GM21576 (cell line): ENCODE results near the gene STK32C.

Experiments
- ATAC-seq: cut with Tn5 transposase; IDR thresholded peaks from one replicate; pipeline ENCODE4 v1.9.1; 2021; ENCODE audit warnings: mild to moderate bottlenecking, moderate library complexity; ENCODE audit not compliant: unreplicated experiment

STK32C gene

DNA sequence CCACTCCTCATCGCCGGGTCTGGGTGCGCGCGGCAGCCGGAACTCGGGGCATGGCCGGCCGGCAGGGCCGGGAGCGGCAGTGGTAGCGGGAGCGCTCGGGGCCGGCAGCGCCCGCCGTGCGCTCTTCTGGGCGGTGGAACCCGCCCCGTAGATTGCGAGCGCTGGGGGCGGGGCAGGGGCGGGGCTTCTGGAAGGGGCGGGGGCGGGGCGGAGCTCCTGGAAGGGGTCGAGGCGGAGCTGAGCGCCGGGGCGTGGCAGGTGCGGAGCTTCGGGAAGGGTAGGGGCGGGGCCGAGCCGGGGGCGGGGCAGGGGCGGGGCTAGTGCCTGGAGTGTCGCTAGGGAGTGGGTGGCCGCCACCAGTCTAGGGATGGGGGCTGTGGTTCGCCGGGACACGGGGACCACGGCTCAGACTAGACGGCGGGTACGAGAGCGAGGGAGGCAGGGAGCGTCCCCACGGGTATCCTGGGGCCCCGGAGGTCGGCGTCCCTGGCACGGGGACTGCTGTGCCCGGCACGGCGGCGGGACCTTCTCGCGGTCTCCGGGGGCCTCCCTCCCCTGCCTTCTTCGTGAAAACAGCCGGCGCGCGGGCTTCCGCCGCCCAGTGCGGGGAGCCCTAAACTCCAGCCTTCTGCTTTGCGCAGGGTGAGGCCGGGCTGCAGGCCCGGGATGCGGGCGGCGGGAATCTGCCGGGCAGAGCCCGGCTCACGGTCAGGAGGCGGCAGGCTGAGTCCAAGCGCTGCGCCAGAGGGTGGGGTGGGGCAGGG lies at the start of gene STK32C:
TSS of gene STK32C (minus strand) at position 128 of the 764 bp plus-strand sequence. CDS start at position 11, 117 bp downstream.
- ATAC-seq: peak; percentile 80

DNA sequence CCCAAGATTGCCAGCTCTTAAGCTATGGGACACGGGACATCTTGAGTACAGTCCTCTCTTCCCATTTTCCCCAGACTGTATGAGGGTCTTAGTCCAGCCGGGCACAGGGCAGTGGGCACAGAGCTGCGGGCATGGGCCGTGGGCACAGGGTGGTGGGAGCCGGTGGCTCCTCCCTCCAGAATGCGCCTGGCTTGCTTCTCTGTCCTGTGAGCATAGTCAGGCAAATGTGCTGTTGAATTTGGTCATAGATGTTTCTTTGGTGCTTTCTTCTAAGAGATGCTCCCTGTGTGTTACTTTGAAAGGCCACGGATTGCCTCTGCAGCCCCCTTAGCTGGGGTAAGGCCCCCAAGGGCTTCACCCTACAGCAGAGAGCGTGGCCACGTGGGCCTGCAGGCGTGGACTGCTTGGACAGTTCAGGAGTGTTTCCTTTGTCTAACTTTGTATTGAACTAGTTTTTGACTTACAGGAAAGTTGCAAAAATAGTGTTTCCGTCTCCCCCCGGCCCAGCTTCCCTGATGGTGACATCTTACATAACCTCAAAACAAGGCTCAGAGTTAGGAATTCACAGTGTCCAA lies 49.0 kb upstream of the STK32C start:
- no peak for ATAC-seq

DNA sequence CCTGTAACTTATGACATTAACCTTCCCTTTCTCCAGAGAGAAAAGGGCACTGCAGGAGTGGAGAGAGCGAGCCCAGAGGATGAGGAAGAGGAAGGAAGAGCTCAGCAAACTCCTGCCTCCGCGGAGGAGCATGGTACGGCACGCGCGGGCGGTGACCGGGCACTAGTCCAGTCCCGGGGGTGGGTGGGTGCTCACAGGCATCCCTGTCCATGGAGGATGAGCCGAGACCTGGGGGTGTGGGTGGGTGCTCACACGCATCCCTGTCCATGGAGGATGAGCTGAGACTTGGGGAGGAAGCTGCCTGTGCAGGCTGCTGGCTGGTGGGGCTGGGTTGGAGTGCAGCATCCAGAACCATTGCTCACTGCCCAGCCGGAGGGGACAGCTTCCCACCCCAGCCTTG lies 48.0 kb upstream of the STK32C start:
- ATAC-seq: no peak

DNA sequence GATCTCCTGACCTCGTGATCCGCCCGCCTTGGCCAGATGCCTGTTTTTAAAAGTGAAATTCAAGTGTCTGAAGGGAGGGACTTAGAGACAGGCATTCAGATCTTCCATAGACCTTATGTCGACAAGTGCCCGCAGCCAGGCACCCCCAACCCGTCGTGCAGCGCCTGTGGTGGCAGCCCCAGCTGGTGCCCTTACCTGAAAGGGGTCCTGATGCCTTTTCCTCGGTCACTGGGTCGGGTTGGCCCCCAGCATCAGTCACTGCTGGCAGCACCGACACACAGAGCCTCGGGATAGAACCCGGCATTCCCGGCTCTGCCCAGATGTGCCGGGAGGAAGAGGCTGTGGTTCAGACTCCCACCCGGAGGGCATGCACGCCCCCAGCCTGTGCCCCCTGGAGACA lies 47.5 kb upstream of the STK32C start:
- no peak for ATAC-seq

DNA sequence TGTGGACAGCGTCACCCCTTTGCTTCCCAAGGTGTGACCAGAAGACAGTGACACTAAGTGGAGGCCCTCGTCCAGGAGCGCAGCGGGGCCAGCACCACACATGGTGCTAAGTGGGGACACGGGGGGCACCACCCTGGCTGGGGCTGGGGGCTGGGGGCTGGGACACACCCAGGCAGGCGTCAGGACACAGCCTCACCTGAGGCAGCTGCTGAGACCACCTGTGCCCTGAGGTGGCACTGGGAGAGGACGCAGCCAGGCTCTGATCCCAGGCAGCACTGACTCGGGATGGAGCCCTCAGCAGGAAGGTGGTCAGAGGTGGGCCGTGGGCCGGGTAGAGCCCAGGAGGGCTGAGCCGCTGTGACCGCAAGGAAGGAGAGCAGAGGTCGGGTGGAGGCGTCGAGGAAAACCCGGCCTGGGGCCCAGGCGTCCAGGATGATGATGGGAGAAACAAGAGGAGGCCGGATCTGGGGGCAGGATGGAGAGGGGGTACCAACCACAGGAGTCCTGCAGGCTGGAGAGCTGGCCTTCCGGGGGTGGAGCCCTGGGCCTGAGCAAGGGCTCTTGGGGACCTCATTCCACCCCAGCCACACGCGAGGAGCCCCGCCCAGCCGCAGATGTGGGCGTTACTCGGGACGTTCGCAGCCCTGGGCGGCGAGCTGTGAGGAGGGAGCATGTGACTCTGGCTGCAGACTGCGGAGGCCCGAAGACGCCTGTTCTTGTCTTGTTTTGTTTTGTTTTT lies 46.8 kb upstream of the STK32C start:
- ATAC-seq: no peak

DNA sequence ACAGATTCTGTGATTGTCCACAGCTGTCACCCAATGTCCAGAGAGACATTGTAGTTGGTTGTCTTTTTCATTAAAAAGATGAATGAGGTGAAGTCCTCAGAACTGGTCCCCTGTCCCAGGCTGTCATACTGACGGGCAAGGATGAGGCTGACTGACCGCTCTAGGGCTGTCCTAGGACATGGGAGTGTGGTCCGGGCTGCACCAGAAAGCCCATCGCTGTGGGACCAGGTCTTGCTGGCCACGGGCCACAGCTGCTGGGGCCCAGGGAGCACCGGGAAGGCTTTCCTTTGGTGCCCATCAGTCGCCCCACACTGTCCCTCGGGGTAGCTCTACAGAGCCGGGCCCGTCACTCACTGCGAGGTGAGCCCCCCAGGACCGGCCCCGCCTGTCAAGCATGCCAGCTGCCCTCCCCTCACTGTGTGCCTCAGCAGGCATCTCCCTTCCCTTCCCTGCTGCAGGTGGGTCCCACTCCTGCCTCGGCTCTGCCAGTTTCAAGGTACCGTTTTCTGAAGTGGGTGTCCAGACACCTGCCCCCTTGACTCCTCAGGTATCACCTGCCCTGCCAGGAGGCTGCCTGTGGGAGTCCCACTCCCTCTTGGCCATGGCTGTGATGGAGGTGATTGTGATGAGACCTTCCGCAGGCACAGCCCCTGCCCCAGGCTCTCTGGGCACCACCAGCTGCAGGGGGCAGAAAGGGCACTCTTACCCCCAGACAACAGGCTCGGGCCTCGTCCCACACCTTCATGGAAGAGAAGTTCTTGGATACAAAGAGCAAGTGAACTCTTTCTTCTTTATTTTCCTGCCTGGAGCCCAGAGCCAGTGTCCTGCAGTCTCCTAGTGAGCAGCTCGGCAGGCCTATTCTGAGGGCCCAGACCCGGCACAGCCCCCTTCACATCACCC lies 46.0 kb upstream of the STK32C start:
- ATAC-seq: no peak

DNA sequence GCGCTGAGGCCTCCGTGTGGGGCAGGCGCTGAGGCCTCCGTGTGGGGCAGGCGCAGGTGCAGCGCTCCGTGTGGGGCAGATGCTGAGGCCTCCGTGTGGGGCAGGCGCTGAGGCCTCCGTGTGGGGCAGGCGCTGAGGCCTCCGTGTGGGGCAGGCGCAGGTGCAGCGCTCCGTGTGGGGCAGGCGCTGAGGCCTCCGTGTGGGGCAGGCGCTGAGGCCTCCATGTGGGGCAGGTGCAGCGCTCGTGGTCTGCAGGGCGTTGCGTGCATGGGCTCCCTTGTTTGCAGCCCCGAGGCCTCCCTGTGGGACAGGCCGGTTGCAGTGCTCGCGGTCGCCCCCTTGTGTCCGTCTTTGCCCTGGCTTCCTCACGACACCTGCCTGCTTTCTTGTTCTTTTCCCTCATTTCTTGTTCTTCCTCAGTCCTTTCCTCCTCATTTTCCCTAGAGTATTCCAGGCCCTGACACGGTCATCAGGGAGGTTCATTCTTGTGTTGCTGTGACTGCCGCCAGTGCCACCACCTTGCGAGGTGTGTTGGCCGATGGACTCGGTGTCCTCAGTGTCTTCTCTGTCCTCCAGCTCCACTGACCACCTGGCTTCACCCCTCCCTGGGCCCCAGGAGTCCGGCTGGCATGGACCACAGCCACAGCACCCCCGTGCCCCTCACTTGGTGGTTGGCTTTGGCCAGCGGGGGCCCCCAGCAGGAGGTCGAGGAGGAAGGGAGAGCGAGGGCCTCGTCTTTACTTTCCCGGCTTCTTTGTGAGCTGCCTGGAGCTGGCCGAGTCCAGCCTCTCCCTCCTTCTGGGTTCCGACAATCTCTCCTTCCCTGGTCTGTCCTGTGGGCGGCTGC lies 44.9 kb upstream of the STK32C start:
- ATAC-seq: peak; percentile 66

DNA sequence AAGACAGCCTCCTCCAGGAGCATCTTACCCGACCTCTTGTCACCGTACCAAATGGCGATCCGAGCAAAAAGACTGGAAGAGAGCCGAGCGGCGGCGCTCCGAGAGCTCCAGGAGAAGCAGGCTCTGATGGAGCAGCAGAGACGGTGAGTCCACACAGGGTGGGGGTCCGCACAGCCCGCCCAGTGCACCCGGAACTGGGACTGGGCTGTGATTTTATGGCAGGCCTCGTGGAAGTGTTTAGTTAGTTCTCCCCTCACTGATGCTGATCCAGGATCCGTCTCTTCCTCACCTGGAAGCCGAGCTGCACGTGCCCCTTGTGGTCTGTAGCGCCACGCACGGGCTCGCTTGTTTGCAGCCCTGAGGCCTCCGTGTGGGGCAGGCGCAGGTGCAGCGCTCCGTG lies 43.9 kb upstream of the STK32C start:
- ATAC-seq: no peak

DNA sequence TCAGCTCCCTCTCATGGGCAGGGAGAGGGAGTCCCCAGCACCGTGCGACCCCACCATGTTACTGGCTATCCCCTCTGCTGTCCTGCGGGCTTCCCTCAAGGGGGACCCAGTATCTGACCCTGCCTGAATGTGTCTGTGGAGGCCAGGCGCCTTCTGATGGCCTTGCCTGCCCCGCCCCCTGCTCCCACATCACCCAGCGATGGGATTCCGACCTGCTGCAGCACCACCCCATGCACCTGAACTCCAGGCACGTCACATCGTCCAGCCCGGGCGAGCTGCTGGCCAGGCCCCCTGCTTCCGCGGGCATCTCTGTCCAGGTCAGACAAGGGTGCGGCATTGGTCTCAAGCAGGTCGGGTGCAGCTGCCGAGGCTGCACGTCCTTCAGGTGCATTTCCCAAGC lies 43.2 kb upstream of the STK32C start:
- ATAC-seq: no peak

DNA sequence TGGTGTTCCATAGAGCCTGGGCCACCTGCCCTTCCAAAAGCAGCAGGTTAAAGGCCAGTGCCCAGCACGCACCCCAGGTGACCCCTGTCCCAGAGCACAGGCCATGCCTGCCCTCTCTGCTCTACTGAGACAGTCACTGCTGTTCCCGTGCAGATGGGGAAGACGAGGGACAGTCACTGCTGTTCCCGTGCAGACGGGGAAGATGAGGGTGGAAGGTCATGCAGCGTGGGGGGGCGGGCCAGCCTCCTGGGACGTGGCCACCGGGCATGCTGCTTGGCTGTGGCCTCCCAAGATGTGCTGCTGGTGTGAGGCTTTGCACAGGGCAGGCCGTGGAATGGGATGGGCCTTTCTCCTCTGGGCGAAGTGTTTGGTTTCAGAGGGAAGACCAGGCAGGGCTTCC lies 42.6 kb upstream of the STK32C start:
- no peak for ATAC-seq

DNA sequence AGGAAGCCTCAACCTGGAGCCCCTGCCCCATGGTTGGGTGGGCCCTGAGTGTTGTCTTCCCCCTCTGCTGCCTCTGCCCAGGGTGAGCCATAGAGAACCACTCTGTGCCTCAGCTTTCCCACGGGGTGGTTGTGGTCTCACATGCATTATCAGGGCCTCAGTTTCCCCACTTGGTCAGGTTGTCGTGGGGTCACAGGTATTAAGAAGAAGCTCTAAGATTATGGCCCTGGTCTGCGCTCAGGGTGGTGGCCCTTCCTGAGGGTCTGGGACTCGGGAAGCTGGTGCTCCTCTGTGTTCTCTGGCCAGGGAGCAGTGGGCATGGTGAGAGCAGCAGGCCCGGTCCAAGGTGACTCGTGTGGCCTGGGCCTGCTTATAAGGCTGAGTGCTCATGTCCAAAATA lies 42.0 kb upstream of the STK32C start:
- ATAC-seq: no peak

DNA sequence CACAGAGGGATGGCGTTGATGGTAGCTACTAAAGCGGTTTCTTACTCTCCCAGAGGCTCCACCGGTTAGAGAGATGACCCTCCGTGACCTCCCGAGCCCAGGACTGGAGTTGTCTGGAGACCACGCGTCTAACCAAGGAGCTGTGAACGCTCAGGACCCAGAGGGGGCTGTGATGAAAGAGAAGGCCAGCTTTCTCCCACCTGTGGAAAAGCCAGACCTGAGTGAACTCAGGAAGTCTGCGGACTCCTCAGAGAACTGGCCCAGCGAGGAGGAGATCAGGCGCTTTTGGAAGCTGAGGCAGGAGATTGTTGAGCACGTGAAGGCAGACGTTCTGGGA lies 40.1 kb upstream of the STK32C start:
- ATAC-seq: no peak

DNA sequence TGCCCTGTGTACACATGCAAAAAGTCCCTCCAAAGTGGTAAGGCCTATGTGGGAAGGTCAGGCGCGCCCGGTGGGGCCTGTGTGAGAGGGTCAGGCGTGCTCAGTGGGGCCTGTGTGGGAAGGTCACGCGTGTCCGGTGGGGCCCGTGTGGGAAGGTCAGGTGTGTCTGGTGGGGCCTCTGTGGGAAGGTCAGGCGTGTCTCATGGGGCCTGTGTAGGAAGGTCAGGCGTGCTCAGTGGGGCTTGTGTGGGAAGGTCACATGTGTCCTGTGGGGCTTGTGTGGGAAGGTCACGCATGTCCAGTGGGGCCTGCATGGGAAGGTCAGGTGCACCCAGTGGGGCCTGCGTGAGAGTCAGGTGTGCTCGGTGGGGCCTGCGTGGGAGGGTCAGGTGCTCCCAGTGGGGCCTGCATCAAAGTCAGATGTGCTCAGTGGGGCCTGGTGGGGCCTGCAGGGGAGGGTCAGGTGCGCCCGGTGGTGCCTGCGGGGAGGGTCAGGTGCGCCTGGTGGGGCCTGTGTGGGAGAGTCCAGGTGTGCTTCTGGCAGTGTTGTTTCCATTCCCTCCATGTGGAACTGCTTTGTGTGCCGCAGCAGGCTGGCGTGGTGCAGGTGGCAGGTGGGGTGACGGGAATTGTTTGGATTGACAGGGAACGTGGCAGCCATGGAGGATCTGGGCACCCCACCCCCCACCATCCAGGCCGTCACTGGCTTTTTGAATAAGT lies 39.6 kb upstream of the STK32C start:
- ATAC-seq: no peak

DNA sequence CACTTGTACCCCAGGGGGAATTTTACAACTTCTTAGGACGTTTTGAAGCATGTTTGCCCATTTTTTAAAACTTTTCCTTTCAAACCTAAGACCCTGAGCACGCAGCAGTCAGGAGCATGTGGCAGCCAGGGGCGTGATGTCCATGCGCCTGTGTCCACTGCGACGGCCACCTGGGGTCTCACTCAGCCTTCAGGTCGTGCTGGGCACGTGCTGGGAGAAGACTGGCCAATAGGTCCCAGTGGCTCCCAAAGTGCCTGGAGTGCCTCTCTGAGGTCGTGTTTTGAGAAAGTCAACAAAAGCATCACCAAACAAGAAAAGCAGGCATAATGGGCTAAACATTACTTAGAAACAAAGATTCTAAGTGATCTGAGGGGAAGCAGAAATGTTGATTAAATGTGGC lies 39.1 kb upstream of the STK32C start:
- ATAC-seq: no peak

DNA sequence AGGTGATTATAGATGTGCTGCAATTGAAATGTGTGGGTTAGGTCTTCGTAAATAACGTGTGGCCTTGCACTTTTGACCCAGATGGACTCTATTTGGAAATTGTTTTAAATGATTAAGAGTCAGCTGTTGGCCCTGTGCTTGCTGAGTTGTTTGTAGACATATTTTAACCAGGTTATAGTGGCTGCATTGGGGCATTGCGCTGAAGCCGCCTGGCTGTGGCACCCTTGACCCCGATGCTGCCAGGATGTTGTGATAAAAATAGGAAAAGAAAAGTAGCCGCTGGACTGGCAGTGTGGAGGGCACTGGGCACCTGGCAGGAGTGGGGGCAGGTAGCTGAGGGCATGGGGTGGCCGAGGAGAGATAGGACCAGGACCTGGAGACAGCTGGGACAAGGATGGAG lies 37.6 kb upstream of the STK32C start:
- no peak for ATAC-seq

DNA sequence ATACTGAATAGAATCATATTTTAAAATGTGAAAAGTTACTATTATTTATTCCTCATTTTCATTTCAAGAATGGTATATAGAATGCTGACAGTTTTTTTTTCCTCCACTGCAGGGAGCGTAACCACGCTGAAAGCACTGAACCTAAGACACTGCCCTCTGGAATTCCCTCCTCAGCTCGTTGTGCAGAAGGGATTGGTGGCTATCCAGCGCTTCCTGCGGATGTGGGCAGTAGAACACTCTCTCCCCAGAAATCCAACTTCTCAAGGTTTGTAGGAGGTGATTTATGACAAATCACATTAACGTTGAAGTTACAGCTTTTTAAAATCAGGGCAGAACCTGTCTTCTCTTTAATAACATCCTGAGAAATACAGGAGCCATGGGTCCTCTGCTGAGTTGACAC lies 36.6 kb upstream of the STK32C start:
- no peak for ATAC-seq

DNA sequence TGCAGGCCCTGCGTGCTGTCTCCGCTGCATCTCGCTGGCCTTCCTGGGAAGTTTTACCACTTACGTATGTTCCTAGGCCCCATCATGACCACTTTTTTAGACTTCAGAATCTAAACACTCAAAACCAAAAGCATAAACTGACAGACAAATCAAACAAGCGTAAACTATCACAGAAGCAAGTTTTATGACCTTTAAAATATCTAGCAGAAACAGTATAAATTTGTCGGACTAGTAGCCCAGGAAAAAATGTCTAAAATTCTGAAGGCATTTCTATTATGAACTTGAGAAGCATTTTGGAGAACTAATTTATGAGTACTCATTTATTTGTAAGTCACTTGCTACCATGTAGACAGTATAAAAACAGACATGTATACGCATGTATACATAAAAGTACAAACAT lies 34.8 kb upstream of the STK32C start:
- no peak for ATAC-seq

DNA sequence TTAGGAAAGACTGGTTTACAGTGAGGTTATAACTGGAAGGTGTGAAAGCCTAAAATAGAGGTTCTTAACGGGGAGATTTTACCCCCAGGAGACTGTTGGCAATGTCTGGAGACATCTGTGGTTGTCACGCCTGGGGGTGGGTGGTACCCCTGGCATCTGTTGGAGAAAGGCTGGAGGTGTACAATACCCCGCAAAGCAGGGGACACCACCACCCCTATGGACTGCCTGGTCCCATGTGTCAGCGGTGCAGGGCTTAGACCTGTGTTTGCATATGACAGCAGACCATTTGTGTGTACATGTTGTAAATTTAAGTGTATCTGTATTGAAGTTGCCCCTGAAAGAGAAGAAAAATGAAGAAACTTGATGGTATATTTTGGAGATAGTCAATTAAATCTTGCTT lies 34.0 kb upstream of the STK32C start:
- ATAC-seq: no peak

DNA sequence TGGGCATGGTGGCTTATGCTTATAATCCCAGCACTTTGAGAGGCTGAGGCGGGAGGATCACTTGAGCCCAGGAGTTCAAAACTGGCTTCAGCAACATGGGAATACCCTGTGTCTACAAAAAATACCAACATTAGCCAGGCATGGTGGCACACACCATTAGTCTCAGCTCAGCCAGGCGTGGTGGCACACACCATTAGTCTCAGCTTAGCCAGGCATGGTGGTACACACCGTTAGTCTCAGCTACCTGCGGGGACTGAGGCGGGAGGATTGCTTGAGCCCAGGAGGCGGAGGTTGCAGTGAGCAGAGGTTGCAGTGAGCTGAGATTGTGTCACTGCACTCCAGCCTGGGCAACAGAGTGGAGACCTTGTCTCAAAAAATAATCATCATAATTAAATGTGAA lies 33.3 kb upstream of the STK32C start:
- no peak for ATAC-seq

DNA sequence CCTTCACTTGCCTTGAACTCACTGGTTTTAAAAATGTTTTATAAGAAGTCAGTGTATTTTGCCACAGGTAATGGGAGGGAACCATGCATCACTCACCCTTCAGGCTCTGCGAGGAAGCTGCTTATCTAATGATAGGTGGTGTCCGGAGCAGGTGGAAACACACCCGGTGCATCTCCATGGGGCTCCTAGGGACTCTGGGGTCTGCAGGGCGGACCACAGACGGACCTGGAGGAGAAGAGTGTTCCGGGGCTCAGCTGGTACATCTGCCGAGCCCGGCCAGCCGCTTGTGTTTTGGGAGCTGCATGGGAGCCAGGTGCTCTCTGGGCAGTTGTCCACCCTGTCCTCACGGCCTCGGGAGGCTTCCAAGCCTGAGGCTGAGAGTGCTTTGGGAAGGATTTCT lies 31.5 kb upstream of the STK32C start:
- no peak for ATAC-seq
